Fibroblast of pulmonary artery (primary cell): Measurements from ENCODE around the gene C16orf86.

Experiments
- DNase-seq: peaks from one replicate; pipeline ENCODE4 v3.0.0-alpha.2; 2010; ENCODE audit warnings: low read depth
- H3K4me3 ChIP-seq: replicated peaks from 2 replicates; pipeline ENCODE4 v1.5.1; 2011; ENCODE audit warnings: low read depth, mild to moderate bottlenecking, control low read depth, low read length, moderate library complexity
- TF ChIP-seq, protein P1 (sequence below): IDR thresholded peaks from 2 replicates; pipeline ENCODE4 v1.5.1; 2011; ENCODE audit warnings: mild to moderate bottlenecking, control low read depth, low read length, inconsistent platforms; ENCODE audit errors: missing control alignments

The C16orf86 gene

DNA sequence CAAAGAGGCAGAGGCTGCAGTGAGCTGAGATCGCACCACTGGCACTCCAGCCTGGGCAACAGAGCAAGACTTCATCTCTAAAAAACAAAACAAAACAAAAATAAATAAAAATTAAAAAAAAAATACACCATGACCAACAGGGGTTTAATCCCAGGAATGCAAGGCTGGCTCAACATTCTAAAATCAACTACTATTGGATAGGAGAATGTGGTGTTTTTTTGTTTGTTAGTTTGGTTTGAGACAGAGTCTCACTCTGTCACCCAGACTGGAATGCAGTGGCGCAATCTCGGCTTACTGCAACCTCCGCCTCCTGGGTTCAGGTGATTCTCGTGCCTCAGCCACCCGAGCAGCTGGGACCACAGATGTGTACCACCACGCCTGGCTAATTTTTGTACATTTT lies 32.7 kb downstream of the C16orf86 start:
- H3K4me3 ChIP-seq = no peak overlapping the region
- DNase-seq = no peak
- TF ChIP-seq, protein P1, sequence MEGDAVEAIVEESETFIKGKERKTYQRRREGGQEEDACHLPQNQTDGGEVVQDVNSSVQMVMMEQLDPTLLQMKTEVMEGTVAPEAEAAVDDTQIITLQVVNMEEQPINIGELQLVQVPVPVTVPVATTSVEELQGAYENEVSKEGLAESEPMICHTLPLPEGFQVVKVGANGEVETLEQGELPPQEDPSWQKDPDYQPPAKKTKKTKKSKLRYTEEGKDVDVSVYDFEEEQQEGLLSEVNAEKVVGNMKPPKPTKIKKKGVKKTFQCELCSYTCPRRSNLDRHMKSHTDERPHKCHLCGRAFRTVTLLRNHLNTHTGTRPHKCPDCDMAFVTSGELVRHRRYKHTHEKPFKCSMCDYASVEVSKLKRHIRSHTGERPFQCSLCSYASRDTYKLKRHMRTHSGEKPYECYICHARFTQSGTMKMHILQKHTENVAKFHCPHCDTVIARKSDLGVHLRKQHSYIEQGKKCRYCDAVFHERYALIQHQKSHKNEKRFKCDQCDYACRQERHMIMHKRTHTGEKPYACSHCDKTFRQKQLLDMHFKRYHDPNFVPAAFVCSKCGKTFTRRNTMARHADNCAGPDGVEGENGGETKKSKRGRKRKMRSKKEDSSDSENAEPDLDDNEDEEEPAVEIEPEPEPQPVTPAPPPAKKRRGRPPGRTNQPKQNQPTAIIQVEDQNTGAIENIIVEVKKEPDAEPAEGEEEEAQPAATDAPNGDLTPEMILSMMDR = no peak

DNA sequence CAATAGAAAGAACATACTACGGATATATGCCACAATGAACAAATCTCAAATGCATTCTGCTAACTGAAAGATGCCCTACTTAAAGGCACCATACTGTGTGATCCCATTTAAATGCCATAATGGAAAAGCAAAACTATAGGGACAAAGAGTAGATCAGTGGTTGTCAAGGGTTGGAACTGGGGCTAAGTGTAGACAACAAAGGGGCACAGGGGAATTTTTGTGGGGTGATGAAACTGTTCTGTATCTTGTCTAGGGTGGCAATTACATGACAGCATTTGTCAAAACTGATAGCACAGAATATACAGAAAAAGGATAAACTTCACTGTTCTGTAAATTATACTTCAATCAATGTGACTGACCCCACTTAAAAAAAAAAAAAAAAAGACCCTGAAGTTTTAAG lies 34.8 kb downstream of the C16orf86 start:
- TF ChIP-seq, protein P1 = no peak
- DNase-seq = no peak
- H3K4me3 ChIP-seq = no peak overlapping the region

DNA sequence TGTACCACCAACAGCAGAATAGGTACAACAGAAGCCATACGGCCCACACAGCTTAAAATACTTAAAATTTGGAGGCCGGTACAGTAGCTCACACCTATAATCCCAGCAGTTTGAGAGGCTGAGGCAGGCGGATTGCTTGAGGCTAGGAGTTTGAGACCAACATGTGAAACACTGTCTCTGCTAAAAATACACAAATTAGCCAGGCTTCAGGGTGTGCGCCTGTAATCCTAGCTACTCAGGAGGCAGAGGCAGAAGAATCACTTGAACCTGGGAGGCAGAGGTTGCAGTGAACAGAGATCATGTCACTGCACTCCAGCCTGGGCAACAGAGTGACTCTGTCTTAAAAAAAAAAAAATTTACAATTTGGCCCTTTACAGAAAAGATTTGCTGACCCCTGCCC lies 35.5 kb downstream of the C16orf86 start:
- TF ChIP-seq, protein P1 = no peak
- DNase-seq = no peak
- no peak overlapping the region for H3K4me3 ChIP-seq

DNA sequence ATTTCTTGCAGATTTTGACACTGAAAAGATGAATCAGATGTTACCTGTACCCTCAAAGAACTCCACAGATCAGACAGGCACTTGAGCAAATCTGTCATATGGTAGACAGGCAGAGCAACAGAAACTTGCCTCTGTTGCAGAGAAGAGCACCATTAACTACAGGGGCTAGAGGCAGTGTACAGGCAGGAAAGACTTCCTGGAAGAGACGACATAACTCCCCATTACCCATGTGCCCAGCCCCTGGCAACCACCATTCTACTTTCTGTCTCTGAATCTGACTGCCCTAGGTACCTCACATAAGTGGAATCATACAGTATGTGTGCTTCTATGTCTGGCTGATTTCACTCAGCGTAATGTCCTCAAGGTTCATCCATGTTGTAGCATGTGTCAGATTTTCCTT lies 37.0 kb downstream of the C16orf86 start:
- no peak overlapping the region for H3K4me3 ChIP-seq
- TF ChIP-seq, protein P1 = no peak
- DNase-seq = no peak

DNA sequence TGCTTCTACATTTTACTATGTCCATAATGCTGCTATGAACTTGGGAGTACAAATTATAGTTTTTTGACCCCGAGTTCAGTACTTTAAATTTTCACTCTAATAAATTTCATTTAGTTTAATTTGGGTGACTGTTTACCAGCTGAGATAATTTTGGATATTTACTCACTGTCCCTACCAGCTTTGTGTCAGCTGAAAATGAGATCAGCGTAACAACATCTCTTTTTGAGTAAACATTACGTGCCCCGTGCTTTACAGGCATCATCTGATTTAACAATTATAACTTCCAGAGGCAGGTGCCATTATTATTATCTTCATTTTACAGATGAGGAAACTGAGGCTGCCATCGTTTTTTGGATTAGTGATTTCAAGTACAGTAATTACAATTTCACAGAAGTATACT lies 37.5 kb downstream of the C16orf86 start:
- H3K4me3 ChIP-seq = no peak overlapping the region
- TF ChIP-seq, protein P1 = no peak
- no peak for DNase-seq

DNA sequence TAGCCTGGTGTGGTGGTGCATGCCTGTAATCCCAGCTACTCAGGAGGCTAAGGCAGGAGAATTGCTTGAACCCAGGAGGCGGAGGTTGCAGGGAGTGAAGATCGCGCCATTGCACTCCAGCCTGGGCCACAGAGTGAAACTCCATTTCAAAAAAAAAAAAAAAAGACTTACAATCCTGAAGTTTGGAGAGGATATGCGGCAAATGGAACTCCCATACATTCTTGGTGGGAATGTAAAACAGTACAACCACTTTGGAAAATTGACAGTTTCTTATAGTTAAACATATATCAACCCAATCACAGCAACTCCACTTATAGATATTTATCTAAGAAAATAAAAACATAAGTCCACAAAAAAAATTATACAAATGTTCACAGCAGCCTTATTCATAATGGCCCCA lies 40.6 kb downstream of the C16orf86 start:
- TF ChIP-seq, protein P1 = no peak
- H3K4me3 ChIP-seq = no peak overlapping the region
- no peak for DNase-seq

DNA sequence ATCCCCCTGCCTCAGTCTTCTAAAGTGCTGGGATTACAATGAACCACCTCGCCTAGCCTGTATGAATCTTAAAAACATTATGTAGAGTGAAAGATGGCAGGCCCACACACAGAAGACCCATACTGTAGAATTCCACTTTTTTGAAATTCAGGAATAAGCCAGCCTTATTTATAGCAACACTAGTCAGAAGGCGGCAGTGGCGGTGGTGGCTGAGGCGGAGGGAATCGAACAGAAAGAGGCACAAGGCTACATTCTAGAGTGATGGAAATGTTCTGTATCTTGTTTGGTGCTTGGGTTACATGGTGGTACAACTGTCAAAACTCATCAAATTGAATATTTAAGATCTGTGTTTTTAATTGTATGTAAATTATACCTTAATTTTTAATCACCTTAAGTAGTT lies 41.2 kb downstream of the C16orf86 start:
- no peak for DNase-seq
- H3K4me3 ChIP-seq = no peak overlapping the region
- TF ChIP-seq, protein P1 = no peak
